Measurements from ENCODE around the gene TAPT1. TPM values are rescaled to one million over a fixed set of nuclear protein-coding genes. Genes with fewer than 3 reads are reported as not detected.
A peak's percentile ranks its signal among the peaks of the same experiment; 100 is the strongest.

TAPT1 gene
- total and polyA plus RNA-seq, 8 donors, result 7.3 to 27.7 (median 19.2) TPM

DNA sequence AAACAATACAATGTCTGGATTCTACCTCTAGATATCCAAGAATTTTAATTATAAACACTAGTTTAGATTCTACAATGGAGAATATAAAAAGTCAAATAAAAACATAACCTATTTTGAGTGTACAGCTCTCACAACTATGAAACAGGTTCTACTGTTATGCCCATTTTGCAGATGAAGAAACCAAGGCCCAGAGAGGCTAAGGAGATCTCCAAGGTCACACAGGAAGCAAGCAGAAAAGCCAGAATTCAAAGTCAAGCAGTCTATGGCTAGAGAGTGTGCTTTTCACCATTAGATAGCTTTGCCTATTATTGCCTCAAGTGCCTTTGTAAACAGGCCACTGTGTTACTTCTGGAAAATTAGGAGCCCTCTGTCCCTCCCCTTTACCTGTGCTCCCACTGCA is 7.3 kb downstream of the TAPT1 start:
- no peaks in the 10 kb centered on the region for H3K27me3 ChIP-seq
- H3K4me3 ChIP-seq, result no peak overlapping the region
- TF ChIP-seq, protein P1, sequence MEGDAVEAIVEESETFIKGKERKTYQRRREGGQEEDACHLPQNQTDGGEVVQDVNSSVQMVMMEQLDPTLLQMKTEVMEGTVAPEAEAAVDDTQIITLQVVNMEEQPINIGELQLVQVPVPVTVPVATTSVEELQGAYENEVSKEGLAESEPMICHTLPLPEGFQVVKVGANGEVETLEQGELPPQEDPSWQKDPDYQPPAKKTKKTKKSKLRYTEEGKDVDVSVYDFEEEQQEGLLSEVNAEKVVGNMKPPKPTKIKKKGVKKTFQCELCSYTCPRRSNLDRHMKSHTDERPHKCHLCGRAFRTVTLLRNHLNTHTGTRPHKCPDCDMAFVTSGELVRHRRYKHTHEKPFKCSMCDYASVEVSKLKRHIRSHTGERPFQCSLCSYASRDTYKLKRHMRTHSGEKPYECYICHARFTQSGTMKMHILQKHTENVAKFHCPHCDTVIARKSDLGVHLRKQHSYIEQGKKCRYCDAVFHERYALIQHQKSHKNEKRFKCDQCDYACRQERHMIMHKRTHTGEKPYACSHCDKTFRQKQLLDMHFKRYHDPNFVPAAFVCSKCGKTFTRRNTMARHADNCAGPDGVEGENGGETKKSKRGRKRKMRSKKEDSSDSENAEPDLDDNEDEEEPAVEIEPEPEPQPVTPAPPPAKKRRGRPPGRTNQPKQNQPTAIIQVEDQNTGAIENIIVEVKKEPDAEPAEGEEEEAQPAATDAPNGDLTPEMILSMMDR (IDR thresholded peaks at IDR 0.05), result no peak
- H3K27ac ChIP-seq, result no peak overlapping the region
- intact Hi-C loops (cut with DNase I), result no loop called here
- no peaks in the 10 kb centered on the region for H3K36me3 ChIP-seq
- no peak for DNase-seq
- ATAC-seq, result no peak
- H3K4me1 ChIP-seq, result peaks cover 17 to 29% (median 21%) of the 10 kb centered on the region in 3 donors
- no peak for FAIRE-seq
- H3K9me3 ChIP-seq, result no peaks in the 10 kb centered on the region

DNA sequence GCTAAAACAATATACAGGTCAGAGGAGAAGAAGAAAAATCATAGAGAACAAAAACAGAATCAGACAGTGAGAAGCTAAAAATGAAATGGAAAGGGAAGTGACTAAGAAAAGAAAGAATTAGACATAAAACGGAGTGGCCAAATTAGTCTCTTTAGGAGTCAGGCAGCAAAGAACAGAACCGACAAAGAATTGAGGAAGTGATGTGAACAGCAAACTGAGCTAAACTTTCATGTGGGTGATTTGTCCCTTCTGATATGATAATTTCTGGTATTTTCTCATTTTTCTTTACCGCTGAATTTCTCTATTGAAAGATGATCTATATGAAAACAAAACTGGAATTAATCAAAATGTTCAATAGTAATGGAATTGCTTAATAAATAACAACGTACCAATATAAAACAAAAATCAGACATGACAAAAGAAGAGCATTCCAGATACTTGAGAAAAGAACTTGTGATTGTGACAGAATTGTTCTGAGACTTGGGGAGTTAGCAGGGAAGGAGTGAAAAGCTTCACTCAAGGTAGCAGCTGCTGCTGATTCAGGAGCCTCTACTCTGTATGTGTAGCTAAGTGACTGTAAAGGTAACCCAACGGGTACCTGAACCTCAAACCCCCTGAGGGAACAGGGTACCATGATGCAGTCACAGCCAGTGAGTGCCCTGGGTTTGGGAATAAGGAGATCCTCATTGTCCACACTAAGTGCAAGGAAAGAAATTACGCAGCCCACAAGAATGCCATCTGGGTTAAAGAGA is 8.8 kb downstream of the TAPT1 start:
- H3K4me3 ChIP-seq, result no peak overlapping the region
- H3K36me3 ChIP-seq, result no peaks in the 10 kb centered on the region
- no peak overlapping the region for H3K27ac ChIP-seq
- DNase-seq (no peak), FAIRE-seq (no peak), ATAC-seq (no peak)
- intact Hi-C loops (cut with DNase I), result no loop called here
- no peaks in the 10 kb centered on the region for H3K27me3 ChIP-seq
- H3K9me3 ChIP-seq, result no peaks in the 10 kb centered on the region
- TF ChIP-seq, protein P1 (IDR thresholded peaks at IDR 0.05), result no peak
- H3K4me1 ChIP-seq, result peaks cover 9 to 18% (median 17%) of the 10 kb centered on the region in 3 donors
- 85 to 88% methylated on average over 6 of the region's 6 CpGs for WGBS, 2 donors

- H3K36me3 ChIP-seq, result no peaks in the 10 kb centered on the region
- H3K27ac ChIP-seq, result no peak overlapping the region
- 78 to 82% methylated on average over 2 of the region's 2 CpGs for WGBS, 2 donors
- FAIRE-seq (no peak), ATAC-seq (no peak), DNase-seq (no peak)
- H3K27me3 ChIP-seq, result no peaks in the 10 kb centered on the region
- TF ChIP-seq, protein P1 (IDR thresholded peaks at IDR 0.05), result no peak
- no peaks in the 10 kb centered on the region for H3K9me3 ChIP-seq
- H3K4me1 ChIP-seq, result peaks cover 0 to 9% (median 9%) of the 10 kb centered on the region in 3 donors
- intact Hi-C loops (cut with DNase I), result no loop called here
- no peak overlapping the region for H3K4me3 ChIP-seq
These were observed 13.2 kb downstream of the TAPT1 start for GRCh38 chr4:16213121-16213520.

DNA sequence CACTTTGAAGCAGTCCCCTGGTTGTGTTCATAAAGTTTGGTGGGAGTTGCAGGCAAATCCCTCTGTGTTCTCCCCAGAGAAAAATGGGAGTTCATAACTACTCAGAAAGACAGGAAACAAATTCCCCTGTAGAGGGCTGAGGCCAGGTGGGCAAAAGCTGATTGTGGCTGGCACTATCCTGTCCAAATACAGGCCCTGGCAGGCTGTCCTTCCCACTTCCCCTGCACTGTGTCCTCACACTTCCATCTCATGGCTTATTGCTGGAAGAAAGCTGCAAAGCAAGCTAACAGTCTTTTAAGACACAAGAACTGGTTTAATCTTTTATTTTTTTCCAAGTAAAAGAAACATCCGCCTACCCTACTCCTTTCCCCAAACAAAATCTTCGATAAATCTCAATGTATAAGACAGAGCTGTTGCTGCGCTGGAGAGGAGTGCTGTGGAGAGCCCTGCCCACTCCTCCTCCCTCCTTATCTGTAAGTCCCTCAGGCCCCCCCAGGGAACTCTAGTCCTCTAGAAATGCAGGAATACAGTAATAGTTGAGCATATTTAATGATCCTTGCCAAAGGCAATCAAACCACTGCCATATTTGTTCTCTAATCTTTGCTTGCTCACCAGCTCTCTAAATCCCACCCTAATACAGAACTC is 14.0 kb downstream of the TAPT1 start:
- intact Hi-C loops (cut with DNase I), result no loop called here

More for the DNA sequence above, 14.0 kb downstream of the TAPT1 start:
- peak in 1 of 4 donors; percentile 27 for ATAC-seq
- FAIRE-seq, result no peak
- Histone ChIP-seq H3K27me3 (no peaks in the 10 kb centered on the region), H3K36me3 (no peaks in the 10 kb centered on the region), H3K4me3 (no peak overlapping the region), H3K9me3 (no peaks in the 10 kb centered on the region), H3K4me1 (peaks cover 0 to 9% (median 9%) of the 10 kb centered on the region in 3 donors), H3K27ac (no peak overlapping the region)
- TF ChIP-seq, protein P1 (IDR thresholded peaks at IDR 0.05), result no peak
- 88 to 94% methylated on average over 3 of the region's 3 CpGs for whole genome bisulfite sequencing, 2 donors
- no peak for DNase-seq

Measured in pancreas (tissue), 10 donors.